ENCODE data around the gene BABAM1.
"Not testable (repeated sequence)": the region's sequence is repeated elsewhere in the genome, so short reads cannot be mapped to it uniquely, and the experiment has no call there.

DNA sequence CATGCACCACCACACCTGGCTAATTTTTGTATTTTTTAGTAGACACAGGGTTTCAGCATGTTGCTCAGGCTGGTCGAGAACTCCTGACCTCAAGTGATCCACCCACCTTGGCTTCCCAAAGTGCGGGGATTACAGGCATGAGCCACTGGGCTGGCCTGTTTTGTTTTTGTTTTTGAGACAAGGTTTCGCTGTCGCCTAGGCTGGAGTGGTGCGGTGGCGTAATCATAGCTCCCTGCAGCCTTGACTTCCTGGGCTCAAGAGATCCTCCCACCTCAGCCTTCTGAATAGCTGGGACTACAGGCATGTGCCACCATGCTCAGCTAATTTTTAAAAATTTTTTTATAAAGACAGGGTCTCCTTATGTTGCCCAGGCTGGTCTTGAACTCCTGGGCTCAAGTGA lies 28.3 kb downstream of the BABAM1 start:
- not testable (repeated sequence) for TF ChIP-seq POLR2AphosphoS5, POLR2A (IDR thresholded peaks at IDR 0.05; ENCODE audit: low read depth, low read length)

Measured in GM12891 (cell line).